Activated naive CD8-positive, alpha-beta T cell treated with anti-CD3 and anti-CD28 coated beads, Interleukin-2, amount 50 U/mL, for 24 hours (primary cell): ENCODE results near the gene PUS1.
A peak's percentile ranks its signal among the peaks of the same experiment; 100 is the strongest.
"Not testable (repeated sequence)": the region's sequence is repeated elsewhere in the genome, so short reads cannot be mapped to it uniquely, and the experiment has no call there.

ENCODE experiments used
- ATAC-seq: fragments of 150-1000 bp; cut with Tn5 transposase; one replicate; pipeline ENCODE4 v1.10.0; 2021
- DNase-seq: peaks from one replicate; pipeline ENCODE4 v3.0.0; 2021
- H3K27ac Mint-ChIP-seq: one replicate; pipeline ENCODE4 v1.8.0; 2021; ENCODE audit warnings: mild to moderate bottlenecking, mixed read lengths
- H3K27me3 Mint-ChIP-seq: one replicate; pipeline ENCODE4 v1.8.0; 2021; ENCODE audit warnings: mixed read lengths
- H3K36me3 Mint-ChIP-seq: one replicate; pipeline ENCODE4 v1.8.0; 2021; ENCODE audit warnings: low read depth, mixed read lengths
- H3K4me1 Mint-ChIP-seq: one replicate; pipeline ENCODE4 v1.8.0; 2021; ENCODE audit warnings: mixed read lengths
- H3K4me3 Mint-ChIP-seq: one replicate; pipeline ENCODE4 v1.8.0; 2021; ENCODE audit warnings: mild to moderate bottlenecking, moderate library complexity, mixed read lengths
- H3K9me3 Mint-ChIP-seq: one replicate; pipeline ENCODE4 v1.8.0; 2021; ENCODE audit warnings: mixed read lengths

Gene PUS1

GRCh38 chr12:131928711-131929580, at the start of gene PUS1:
PUS1 (plus strand) TSS chr12:131929276; CDS start chr12:131929723, 447 bp downstream.
- Mint-ChIP-seq H3K9me3 (no peaks in the 10 kb centered on the region), H3K4me3 (peak within 1 kb of the TSS; percentile 90), H3K27ac (peak within 1 kb of the TSS; percentile 88), H3K27me3 (no peaks in the 10 kb centered on the region), H3K36me3 (peaks cover 34% of the 10 kb centered on the region), H3K4me1 (peaks cover 27% of the 10 kb centered on the region)
- DNase-seq (peak; percentile 93), ATAC-seq (peak; percentile 82)

GRCh38 chr12:131882804-131883520, 46.1 kb upstream of the PUS1 start:
- Mint-ChIP-seq H3K4me3 (no peak overlapping the region), H3K36me3 (no peaks in the 10 kb centered on the region), H3K4me1 (no peaks in the 10 kb centered on the region), H3K9me3 (peaks cover 4% of the 10 kb centered on the region), H3K27ac (no peak overlapping the region), H3K27me3 (no peaks in the 10 kb centered on the region)
- DNase-seq (no peak), ATAC-seq (no peak)

- Mint-ChIP-seq H3K4me1 (no peaks in the 10 kb centered on the region), H3K4me3 (no peak overlapping the region)
Measured at GRCh38 chr12:131883521-131883900, 45.6 kb upstream of the PUS1 start.

GRCh38 chr12:131885076-131885475, 44.0 kb upstream of the PUS1 start:
- DNase-seq, H3K4me3 Mint-ChIP-seq: not testable (repeated sequence)

More at GRCh38 chr12:131883521-131883900, 45.6 kb upstream of the PUS1 start:
- no peak overlapping the region for H3K27ac Mint-ChIP-seq
- peaks cover 4% of the 10 kb centered on the region for H3K9me3 Mint-ChIP-seq
- DNase-seq = no peak
- H3K27me3 Mint-ChIP-seq = no peaks in the 10 kb centered on the region
- ATAC-seq = no peak
- H3K36me3 Mint-ChIP-seq = no peaks in the 10 kb centered on the region

GRCh38 chr12:131885543-131886057, 43.5 kb upstream of the PUS1 start:
- peaks cover 4% of the 10 kb centered on the region for H3K9me3 Mint-ChIP-seq
- DNase-seq = no peak
- H3K4me3 Mint-ChIP-seq = no peak overlapping the region
- no peak overlapping the region for H3K27ac Mint-ChIP-seq
- no peaks in the 10 kb centered on the region for H3K27me3 Mint-ChIP-seq
- H3K4me1 Mint-ChIP-seq = no peaks in the 10 kb centered on the region
- no peaks in the 10 kb centered on the region for H3K36me3 Mint-ChIP-seq
- no peak for ATAC-seq

More at GRCh38 chr12:131885076-131885475, 44.0 kb upstream of the PUS1 start:
- H3K9me3 Mint-ChIP-seq, H3K27ac Mint-ChIP-seq, H3K27me3 Mint-ChIP-seq, ATAC-seq, H3K4me1 Mint-ChIP-seq, H3K36me3 Mint-ChIP-seq: not testable (repeated sequence)

- not testable (repeated sequence) for ATAC-seq, H3K4me3 Mint-ChIP-seq
Measured at GRCh38 chr12:131891722-131892121, 37.4 kb upstream of the PUS1 start.

GRCh38 chr12:131892711-131893604, 36.1 kb upstream of the PUS1 start:
- H3K4me1 Mint-ChIP-seq = peaks cover 10% of the 10 kb centered on the region
- no peak overlapping the region for H3K4me3 Mint-ChIP-seq
- DNase-seq (no peak), ATAC-seq (no peak)
- H3K36me3 Mint-ChIP-seq = no peaks in the 10 kb centered on the region
- H3K9me3 Mint-ChIP-seq = no peaks in the 10 kb centered on the region
- H3K27ac Mint-ChIP-seq = no peak overlapping the region
- H3K27me3 Mint-ChIP-seq = no peaks in the 10 kb centered on the region

More at GRCh38 chr12:131891722-131892121, 37.4 kb upstream of the PUS1 start:
- H3K36me3 Mint-ChIP-seq, H3K9me3 Mint-ChIP-seq, H3K27me3 Mint-ChIP-seq, DNase-seq, H3K27ac Mint-ChIP-seq, H3K4me1 Mint-ChIP-seq: not testable (repeated sequence)

GRCh38 chr12:131893605-131894312, 35.3 kb upstream of the PUS1 start:
- no peaks in the 10 kb centered on the region for H3K36me3 Mint-ChIP-seq
- peaks cover 10% of the 10 kb centered on the region for H3K4me1 Mint-ChIP-seq
- DNase-seq (no peak), ATAC-seq (no peak)
- H3K4me3 Mint-ChIP-seq = peak overlapping the region; percentile 40
- no peak overlapping the region for H3K27ac Mint-ChIP-seq
- H3K27me3 Mint-ChIP-seq = no peaks in the 10 kb centered on the region
- H3K9me3 Mint-ChIP-seq = no peaks in the 10 kb centered on the region

- DNase-seq (peak; percentile 95), ATAC-seq (peak; percentile 77)
- Mint-ChIP-seq H3K9me3 (no peaks in the 10 kb centered on the region), H3K27me3 (no peaks in the 10 kb centered on the region), H3K4me1 (peaks cover 10% of the 10 kb centered on the region), H3K36me3 (no peaks in the 10 kb centered on the region), H3K4me3 (peak within 1 kb of the TSS; percentile 79), H3K27ac (peak within 1 kb of the TSS; percentile 68)
Measured at GRCh38 chr12:131894313-131894860, 34.7 kb upstream of the PUS1 start, which contains the start of gene ULK1. ULK1 (plus strand) TSS chr12:131894622; CDS start chr12:131895002, 380 bp downstream.

- H3K36me3 Mint-ChIP-seq = no peaks in the 10 kb centered on the region
- H3K9me3 Mint-ChIP-seq = no peaks in the 10 kb centered on the region
- no peak for ATAC-seq
Measured at GRCh38 chr12:131894981-131895639, 34.0 kb upstream of the PUS1 start.

GRCh38 chr12:131895640-131896079, 33.4 kb upstream of the PUS1 start:
- ATAC-seq = peak; percentile 17
- Mint-ChIP-seq H3K27ac (peak overlapping the region; percentile 68), H3K9me3 (no peaks in the 10 kb centered on the region), H3K4me3 (peak overlapping the region; percentile 79), H3K27me3 (no peaks in the 10 kb centered on the region), H3K36me3 (no peaks in the 10 kb centered on the region), H3K4me1 (peaks cover 10% of the 10 kb centered on the region)
- no peak for DNase-seq

More at GRCh38 chr12:131894981-131895639, 34.0 kb upstream of the PUS1 start:
- peak overlapping the region; percentile 79 for H3K4me3 Mint-ChIP-seq
- DNase-seq = no peak
- H3K27me3 Mint-ChIP-seq = no peaks in the 10 kb centered on the region
- H3K27ac Mint-ChIP-seq = peak overlapping the region; percentile 68
- peaks cover 10% of the 10 kb centered on the region for H3K4me1 Mint-ChIP-seq

GRCh38 chr12:131896080-131896810, 32.8 kb upstream of the PUS1 start:
- Mint-ChIP-seq H3K27me3 (no peaks in the 10 kb centered on the region), H3K9me3 (no peaks in the 10 kb centered on the region), H3K4me1 (peaks cover 10% of the 10 kb centered on the region), H3K36me3 (no peaks in the 10 kb centered on the region), H3K4me3 (peak overlapping the region; percentile 79), H3K27ac (no peak overlapping the region)
- peak; percentile 78 for DNase-seq
- ATAC-seq = peak; percentile 78
